Measurements from ENCODE around the gene SHC2. TPM values are rescaled to one million over a fixed set of nuclear protein-coding genes. Genes with fewer than 3 reads are reported as not detected.

The SHC2 gene
- total RNA-seq, 1 experiment from 2014 or later: 16.6 TPM

DNA sequence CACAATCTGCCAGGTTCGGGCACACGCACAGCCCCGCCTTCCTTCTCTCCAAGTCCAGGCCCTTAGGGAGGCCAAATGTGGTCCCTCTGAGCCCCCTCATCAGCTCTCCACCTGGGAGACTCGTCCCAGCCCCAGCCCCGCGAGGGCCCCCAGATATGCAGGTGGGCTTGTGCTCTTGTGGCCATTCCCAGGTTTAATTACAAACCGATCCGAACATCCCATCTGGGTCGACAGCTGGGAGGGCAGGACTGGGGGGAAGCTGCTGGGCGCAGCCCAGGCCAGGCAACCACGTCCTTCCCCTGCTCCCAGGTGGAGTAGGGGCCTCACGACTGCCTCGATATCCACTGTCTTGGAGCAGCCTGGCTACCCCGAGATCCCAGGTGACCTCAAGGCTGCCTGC is 44.4 kb downstream of the SHC2 start:
- H3K79me2 ChIP-seq (ENCODE audit: insufficient read depth, low read length): no peaks in the 10 kb centered on the region
- H3K56ac ChIP-seq (ENCODE audit: insufficient read length, low read depth, low read length): no peak overlapping the region
- H3K4me3 Mint-ChIP-seq: no peak overlapping the region
- peaks cover 15 to 23% of the 10 kb centered on the region in 2 experiments for H3K4me1 Mint-ChIP-seq
- TF ChIP-seq, protein P1, sequence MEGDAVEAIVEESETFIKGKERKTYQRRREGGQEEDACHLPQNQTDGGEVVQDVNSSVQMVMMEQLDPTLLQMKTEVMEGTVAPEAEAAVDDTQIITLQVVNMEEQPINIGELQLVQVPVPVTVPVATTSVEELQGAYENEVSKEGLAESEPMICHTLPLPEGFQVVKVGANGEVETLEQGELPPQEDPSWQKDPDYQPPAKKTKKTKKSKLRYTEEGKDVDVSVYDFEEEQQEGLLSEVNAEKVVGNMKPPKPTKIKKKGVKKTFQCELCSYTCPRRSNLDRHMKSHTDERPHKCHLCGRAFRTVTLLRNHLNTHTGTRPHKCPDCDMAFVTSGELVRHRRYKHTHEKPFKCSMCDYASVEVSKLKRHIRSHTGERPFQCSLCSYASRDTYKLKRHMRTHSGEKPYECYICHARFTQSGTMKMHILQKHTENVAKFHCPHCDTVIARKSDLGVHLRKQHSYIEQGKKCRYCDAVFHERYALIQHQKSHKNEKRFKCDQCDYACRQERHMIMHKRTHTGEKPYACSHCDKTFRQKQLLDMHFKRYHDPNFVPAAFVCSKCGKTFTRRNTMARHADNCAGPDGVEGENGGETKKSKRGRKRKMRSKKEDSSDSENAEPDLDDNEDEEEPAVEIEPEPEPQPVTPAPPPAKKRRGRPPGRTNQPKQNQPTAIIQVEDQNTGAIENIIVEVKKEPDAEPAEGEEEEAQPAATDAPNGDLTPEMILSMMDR (conservative IDR thresholded peaks at IDR 0.05): no peak
- no peak overlapping the region for H3K4ac ChIP-seq (ENCODE audit: low read depth, low read length)
- no peaks in the 10 kb centered on the region for H4K20me1 ChIP-seq (ENCODE audit: control insufficient read depth, insufficient read depth, insufficient read length)
- H2BK12ac ChIP-seq (ENCODE audit: insufficient read length, low read depth, low read length): no peak overlapping the region
- no peak overlapping the region for H3K14ac ChIP-seq (ENCODE audit: insufficient read depth, low read length)
- H3K9ac ChIP-seq (ENCODE audit: extremely low read depth, insufficient read length, low read length): no peak overlapping the region
- no CpG with 5 or more reads among the region's 14 CpGs for WGBS (ENCODE audit: extremely low coverage, insufficient read length, low lambda C conversion rate)
- no peak overlapping the region for H4K8ac ChIP-seq (replicated peaks; ENCODE audit: insufficient read length, low read depth, low read length)
- no peaks in the 10 kb centered on the region for H3K27me3 ChIP-seq (ENCODE audit: insufficient read depth, low read length)
- H4K5ac ChIP-seq (ENCODE audit: insufficient read length, low read depth, low read length): no peak overlapping the region
- H2AK5ac ChIP-seq (ENCODE audit: insufficient read length, low read length): no peak overlapping the region
- H2AFZ ChIP-seq (ENCODE audit: low read length): no peak overlapping the region
- no peak overlapping the region for H2BK120ac ChIP-seq (ENCODE audit: low read depth, low read length, poor library complexity, severe bottlenecking)
- no peak overlapping the region for H3T11ph ChIP-seq (ENCODE audit: low read length)
- H2BK15ac ChIP-seq (ENCODE audit: low read depth, low read length): no peak overlapping the region
- DNase-seq: no peak
- no peaks in the 10 kb centered on the region; the same call in 1 of the 2 replicates for H3K4me1 ChIP-seq (ENCODE audit: insufficient read depth, low read length)
- H3K4me2 ChIP-seq (ENCODE audit: insufficient read depth, insufficient read length, low read length): no peak overlapping the region
- H4K91ac ChIP-seq (ENCODE audit: insufficient read length, low read depth, low read length): no peak overlapping the region
- H3K23ac ChIP-seq (ENCODE audit: insufficient read length, low read depth, low read length): no peak overlapping the region
- H3K9me3 Mint-ChIP-seq: no peaks in the 10 kb centered on the region; a peak in 1 of 5 replicates
- no peaks in the 10 kb centered on the region for H3K9me3 ChIP-seq (ENCODE audit: control insufficient read depth, low read depth, low read length)
- no peak overlapping the region for H3K18ac ChIP-seq (ENCODE audit: insufficient read length, low read depth, low read length)
- H3K27ac ChIP-seq (ENCODE audit: insufficient read length, low read depth, low read length): no peak overlapping the region
- no peak overlapping the region for H2BK20ac ChIP-seq (ENCODE audit: low read depth, low read length, poor library complexity, severe bottlenecking)
- H3K79me1 ChIP-seq (ENCODE audit: insufficient read depth, low read depth, low read length, poor library complexity, severe bottlenecking): no peaks in the 10 kb centered on the region
- H3K27me3 Mint-ChIP-seq (ENCODE audit: low read depth): peaks cover 4% of the 10 kb centered on the region
- no peaks in the 10 kb centered on the region for H3K36me3 Mint-ChIP-seq (ENCODE audit: insufficient read depth in 1 of 3, low read depth in 3 of 3)
- H3K23me2 ChIP-seq (ENCODE audit: insufficient read length, low read depth, low read length, poor library complexity, severe bottlenecking): no peaks in the 10 kb centered on the region
- H3K27ac Mint-ChIP-seq: no peak overlapping the region
- no peak overlapping the region for H2BK5ac ChIP-seq (ENCODE audit: insufficient read length, low read length)
